ENCODE measurements around the gene CHD6.

Gene CHD6

GRCh38 chr20:41418031-41418430 lies 200.1 kb downstream of the CHD6 start:
- no peak for FAIRE-seq

GRCh38 chr20:41415191-41415590 lies 203.0 kb downstream of the CHD6 start:
- FAIRE-seq = no peak

GRCh38 chr20:41413169-41413568 lies 205.0 kb downstream of the CHD6 start:
- no peak for FAIRE-seq

- FAIRE-seq = no peak
These were observed 205.7 kb downstream of the CHD6 start for GRCh38 chr20:41412324-41413120.

GRCh38 chr20:41411391-41411847 lies 206.8 kb downstream of the CHD6 start:
- FAIRE-seq = peak; percentile 29

GRCh38 chr20:41408986-41409385 lies 209.2 kb downstream of the CHD6 start:
- no peak for FAIRE-seq

- no peak for FAIRE-seq
These were observed 209.9 kb downstream of the CHD6 start for GRCh38 chr20:41408156-41408794.

- FAIRE-seq = no peak
These were observed 210.6 kb downstream of the CHD6 start for GRCh38 chr20:41407607-41408006.

- no peak for FAIRE-seq
These were observed 211.2 kb downstream of the CHD6 start for GRCh38 chr20:41406896-41407444.

GRCh38 chr20:41406353-41406752 lies 211.8 kb downstream of the CHD6 start:
- no peak for FAIRE-seq

- no peak for FAIRE-seq
These were observed 212.7 kb downstream of the CHD6 start for GRCh38 chr20:41405436-41405835.

- no peak for FAIRE-seq
These were observed 214.6 kb downstream of the CHD6 start for GRCh38 chr20:41403604-41404003.

- FAIRE-seq = no peak
These were observed 219.8 kb downstream of the CHD6 start for GRCh38 chr20:41398408-41398807.

- no peak for FAIRE-seq
These were observed 222.2 kb downstream of the CHD6 start for GRCh38 chr20:41395667-41396664.

GRCh38 chr20:41394931-41395666 lies 223.1 kb downstream of the CHD6 start:
- FAIRE-seq = no peak

GRCh38 chr20:41394081-41394480 lies 224.1 kb downstream of the CHD6 start:
- FAIRE-seq = no peak

GRCh38 chr20:41393705-41394066 lies 224.5 kb downstream of the CHD6 start:
- no peak for FAIRE-seq

GRCh38 chr20:41392871-41393704 lies 225.1 kb downstream of the CHD6 start:
- no peak for FAIRE-seq

GRCh38 chr20:41392295-41392694 lies 225.9 kb downstream of the CHD6 start:
- no peak for FAIRE-seq

GRCh38 chr20:41391587-41392001 lies 226.6 kb downstream of the CHD6 start:
- FAIRE-seq = no peak

GRCh38 chr20:41390889-41391288 lies 227.3 kb downstream of the CHD6 start:
- no peak for FAIRE-seq
